MG63 (cell line): Measurements from ENCODE around the gene ADAMTS16. TPM values are rescaled to one million over a fixed set of nuclear protein-coding genes. Genes with fewer than 3 reads are reported as not detected.

Source experiments
- DNase-seq: peaks from one replicate; pipeline ENCODE4 v3.0.0-alpha.2; 2020
- H3K27me3 ChIP-seq: fragments of 250-450 bp; sonication (Bioruptor Pico); 2 replicates; pipeline ENCODE4 v1.5.1; 2020; ENCODE audit warnings: mild to moderate bottlenecking, moderate library complexity
- H3K36me3 ChIP-seq: fragments of 250-450 bp; sonication (Bioruptor Pico); 2 replicates; pipeline ENCODE4 v1.5.1; 2020; ENCODE audit warnings: mild to moderate bottlenecking, moderate library complexity
- H3K4me3 ChIP-seq: fragments of 250-450 bp; sonication (Bioruptor Pico); 2 replicates; pipeline ENCODE4 v1.5.1; 2020; ENCODE audit warnings: mild to moderate bottlenecking, moderate library complexity
- H3K9me3 ChIP-seq: fragments of 250-450 bp; sonication (Bioruptor Pico); 2 replicates; pipeline ENCODE4 v1.5.1; 2020; ENCODE audit warnings: mild to moderate bottlenecking, moderate library complexity
- total RNA-seq: library from RNA; depleted of rRNA; stranded (reverse); fragments of >200 nt; shearing (Covaris generic); gene quantifications from 2 replicates; pipeline ENCODE4 v1.2.3, GENCODE V29; 2014; ENCODE audit warnings: low replicate concordance

The ADAMTS16 gene
- total RNA-seq, 1 experiment from 2014 or later: not detected

- H3K9me3 ChIP-seq: no peaks in the 10 kb centered on the region
- DNase-seq: no peak
- no peaks in the 10 kb centered on the region for H3K36me3 ChIP-seq
Observed at GRCh38 chr5:5276951-5277517, 136.9 kb downstream of the ADAMTS16 start.

GRCh38 chr5:5278201-5278814, 138.2 kb downstream of the ADAMTS16 start:
- Histone ChIP-seq H3K4me3 (no peak overlapping the region), H3K27me3 (no peaks in the 10 kb centered on the region; the same call in none of the 2 replicates), H3K36me3 (no peaks in the 10 kb centered on the region), H3K9me3 (no peaks in the 10 kb centered on the region)
- DNase-seq: no peak

More at GRCh38 chr5:5276951-5277517, 136.9 kb downstream of the ADAMTS16 start:
- Histone ChIP-seq H3K4me3 (no peak overlapping the region), H3K27me3 (no peaks in the 10 kb centered on the region; the same call in none of the 2 replicates)

DNA sequence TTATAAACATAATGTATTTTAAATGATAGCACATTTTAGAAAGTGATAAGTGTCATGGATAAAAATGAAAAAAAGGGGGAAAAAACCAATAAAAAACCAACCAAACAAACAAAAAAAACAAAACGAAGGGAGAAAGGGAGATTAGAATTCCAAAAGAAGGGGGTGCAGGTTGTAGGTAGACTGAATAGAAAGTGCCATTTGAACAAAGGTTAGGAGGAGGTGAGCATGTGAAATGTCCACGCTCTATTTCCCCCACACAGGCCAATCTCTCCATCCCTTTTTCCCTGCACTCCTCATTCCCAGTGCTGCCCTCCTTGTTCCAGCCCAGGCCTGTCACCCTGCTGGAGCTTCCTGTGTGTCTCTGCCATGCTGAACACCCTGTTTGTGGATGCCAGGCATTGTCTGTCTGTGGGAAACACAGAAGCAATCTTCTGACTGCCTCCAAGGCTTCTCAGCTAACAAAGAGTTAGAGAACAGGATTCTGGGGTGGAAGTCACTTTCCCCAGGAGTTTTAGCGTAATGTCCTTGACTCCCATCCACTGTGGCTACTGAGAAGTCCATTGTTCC, 138.8 kb downstream of the ADAMTS16 start:
- H3K9me3 ChIP-seq: no peaks in the 10 kb centered on the region
- no peaks in the 10 kb centered on the region for H3K36me3 ChIP-seq
- no peak for DNase-seq
- no peak overlapping the region for H3K4me3 ChIP-seq
- H3K27me3 ChIP-seq: no peaks in the 10 kb centered on the region; the same call in none of the 2 replicates

GRCh38 chr5:5285906-5286305, 145.8 kb downstream of the ADAMTS16 start:
- Histone ChIP-seq H3K27me3 (no peaks in the 10 kb centered on the region; the same call in 1 of the 2 replicates), H3K36me3 (no peaks in the 10 kb centered on the region), H3K4me3 (no peak overlapping the region), H3K9me3 (peaks cover 2% of the 10 kb centered on the region)
- no peak for DNase-seq

GRCh38 chr5:5287419-5287818, 147.3 kb downstream of the ADAMTS16 start:
- no peak for DNase-seq
- Histone ChIP-seq H3K27me3 (no peaks in the 10 kb centered on the region), H3K4me3 (no peak overlapping the region), H3K36me3 (no peaks in the 10 kb centered on the region), H3K9me3 (peaks cover 2% of the 10 kb centered on the region)

- no peak for DNase-seq
Observed at GRCh38 chr5:5288201-5288600, 148.1 kb downstream of the ADAMTS16 start.

GRCh38 chr5:5289537-5289936, 149.4 kb downstream of the ADAMTS16 start:
- Histone ChIP-seq H3K4me3 (no peak overlapping the region), H3K9me3 (no peaks in the 10 kb centered on the region; the same call in 1 of the 2 replicates), H3K36me3 (no peaks in the 10 kb centered on the region), H3K27me3 (no peaks in the 10 kb centered on the region)
- no peak for DNase-seq

More at GRCh38 chr5:5288201-5288600, 148.1 kb downstream of the ADAMTS16 start:
- Histone ChIP-seq H3K36me3 (no peaks in the 10 kb centered on the region), H3K4me3 (no peak overlapping the region), H3K9me3 (peaks cover 2% of the 10 kb centered on the region), H3K27me3 (no peaks in the 10 kb centered on the region)

DNA sequence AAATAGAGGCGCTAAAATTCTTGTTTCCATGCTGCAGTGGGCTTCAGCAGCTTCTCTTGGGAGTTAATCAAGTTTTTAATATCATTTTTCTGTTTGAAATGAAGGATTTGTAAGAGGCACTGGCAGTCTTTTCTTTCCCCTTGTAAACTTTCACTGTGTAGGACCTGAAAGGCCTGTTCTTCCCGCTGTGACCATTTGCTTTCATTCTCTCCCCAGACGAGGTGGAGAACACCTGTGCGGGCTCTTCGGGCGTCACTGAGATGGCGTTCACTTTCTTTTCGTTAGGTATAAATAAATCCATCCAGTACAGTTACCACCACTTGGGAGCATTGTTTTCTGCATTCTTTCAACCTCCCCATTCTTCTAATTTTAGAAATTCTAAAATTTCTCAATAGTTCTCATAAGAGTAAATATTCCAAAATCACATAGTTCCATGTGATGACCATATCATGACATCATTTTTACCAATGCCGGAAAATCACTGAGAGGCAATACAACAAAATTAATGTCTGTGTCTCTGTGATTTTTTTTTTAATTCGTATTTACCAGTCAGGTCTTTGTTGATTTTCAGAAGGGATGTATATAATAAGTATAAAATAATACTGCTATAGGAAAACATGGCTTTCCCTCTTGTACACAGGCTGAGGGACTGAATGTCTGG, 150.7 kb downstream of the ADAMTS16 start:
- Histone ChIP-seq H3K36me3 (no peaks in the 10 kb centered on the region), H3K27me3 (no peaks in the 10 kb centered on the region; the same call in 1 of the 2 replicates), H3K4me3 (no peak overlapping the region), H3K9me3 (no peaks in the 10 kb centered on the region)
- DNase-seq: no peak

GRCh38 chr5:5291357-5291756, 151.2 kb downstream of the ADAMTS16 start:
- Histone ChIP-seq H3K27me3 (peaks cover 3% of the 10 kb centered on the region; the same call in 1 of the 2 replicates), H3K36me3 (no peaks in the 10 kb centered on the region), H3K4me3 (no peak overlapping the region), H3K9me3 (no peaks in the 10 kb centered on the region)
- DNase-seq: no peak

GRCh38 chr5:5293029-5293428, 152.9 kb downstream of the ADAMTS16 start:
- Histone ChIP-seq H3K4me3 (no peak overlapping the region), H3K36me3 (no peaks in the 10 kb centered on the region), H3K27me3 (peaks cover 3% of the 10 kb centered on the region), H3K9me3 (no peaks in the 10 kb centered on the region)
- DNase-seq: no peak

GRCh38 chr5:5294429-5294828, 154.3 kb downstream of the ADAMTS16 start:
- no peaks in the 10 kb centered on the region for H3K36me3 ChIP-seq
- H3K9me3 ChIP-seq: no peaks in the 10 kb centered on the region
- no peak overlapping the region for H3K4me3 ChIP-seq
- DNase-seq: no peak
- peaks cover 3% of the 10 kb centered on the region for H3K27me3 ChIP-seq

DNA sequence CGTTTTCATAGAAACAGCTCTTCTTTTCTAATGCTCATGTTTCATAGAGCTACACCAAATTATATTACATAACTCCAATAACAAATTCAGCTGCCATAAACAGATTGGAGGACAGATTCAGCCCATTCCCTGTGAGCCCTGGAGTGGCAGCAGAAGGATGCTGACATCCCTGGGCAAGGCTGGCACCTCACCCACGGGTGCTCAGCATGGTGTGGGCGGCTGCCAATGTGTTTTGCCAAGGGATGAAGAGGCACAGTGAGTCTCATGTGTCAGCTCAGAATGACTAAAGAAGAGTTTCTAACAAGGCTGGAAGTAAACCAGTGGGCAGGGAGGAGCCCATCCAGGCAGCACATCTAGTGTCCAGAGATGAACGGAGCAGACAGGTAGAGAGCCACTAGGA, 155.2 kb downstream of the ADAMTS16 start:
- DNase-seq: peak; percentile 74
- H3K27me3 ChIP-seq: peaks cover 3% of the 10 kb centered on the region
- no peak overlapping the region for H3K4me3 ChIP-seq
- no peaks in the 10 kb centered on the region for H3K9me3 ChIP-seq
- no peaks in the 10 kb centered on the region for H3K36me3 ChIP-seq

- H3K9me3 ChIP-seq: no peaks in the 10 kb centered on the region
- H3K4me3 ChIP-seq: no peak overlapping the region
- no peak for DNase-seq
- peaks cover 3% of the 10 kb centered on the region for H3K27me3 ChIP-seq
- H3K36me3 ChIP-seq: no peaks in the 10 kb centered on the region
Observed at GRCh38 chr5:5296051-5296450, 155.9 kb downstream of the ADAMTS16 start.

DNA sequence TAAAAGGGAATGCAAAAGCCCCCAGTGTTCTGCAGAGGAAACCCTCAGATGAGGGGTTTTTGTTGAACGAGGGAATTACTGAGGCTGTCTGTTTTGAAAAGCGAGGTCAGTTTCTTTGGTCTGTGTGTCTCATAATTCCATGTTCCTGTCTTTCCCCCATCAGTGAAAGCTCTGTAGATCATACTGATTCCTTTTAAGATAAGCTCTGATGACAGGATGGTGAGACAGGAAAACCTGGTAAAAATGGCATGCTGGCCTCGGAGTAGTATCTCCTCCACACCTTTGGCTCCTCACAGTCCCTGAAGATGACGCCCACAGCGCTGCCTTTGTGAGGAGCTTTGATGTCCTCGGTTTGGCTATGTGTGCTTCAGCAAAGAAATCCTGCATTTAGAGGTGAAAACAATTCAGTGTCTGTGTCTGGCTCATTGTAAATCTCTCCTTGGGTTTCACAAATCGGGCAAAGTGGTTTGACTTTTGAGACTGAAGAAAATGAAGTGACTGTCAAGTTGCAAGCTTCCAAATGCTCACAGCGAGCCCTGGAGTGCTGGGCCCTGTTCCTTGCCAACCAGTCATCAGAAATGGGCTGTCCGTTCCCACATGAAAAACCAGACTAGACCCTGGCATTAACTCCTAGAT, 157.4 kb downstream of the ADAMTS16 start:
- DNase-seq: no peak

DNA sequence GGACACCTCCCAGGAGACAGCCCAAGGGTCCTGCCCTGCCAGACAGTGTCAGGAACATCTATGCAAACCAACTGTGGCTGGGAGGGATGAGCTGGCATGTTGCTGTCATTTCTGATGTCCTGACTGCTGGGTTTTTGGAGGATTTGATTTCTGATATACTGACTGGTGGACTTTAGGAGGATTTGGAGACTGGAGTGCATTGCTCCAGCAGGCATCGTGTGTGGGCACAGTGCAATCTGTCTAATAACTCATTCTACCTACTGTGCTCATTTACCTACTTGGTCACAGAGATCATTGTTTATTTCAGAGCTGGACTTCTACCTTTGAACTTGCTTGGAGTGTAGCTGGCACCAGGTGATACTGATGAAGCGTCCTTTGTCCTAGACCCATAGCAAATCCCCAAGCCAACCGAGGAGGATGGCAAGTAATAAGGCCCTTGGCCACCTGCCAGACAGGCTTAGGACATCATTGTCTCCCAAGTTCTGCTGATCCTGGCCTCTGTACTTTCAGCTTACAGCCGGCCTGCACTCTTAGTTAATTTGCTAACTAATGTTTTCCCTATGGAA, 158.0 kb downstream of the ADAMTS16 start:
- H3K9me3 ChIP-seq: peaks cover 2% of the 10 kb centered on the region; the same call in 1 of the 2 replicates
- H3K36me3 ChIP-seq: no peaks in the 10 kb centered on the region
- H3K4me3 ChIP-seq: no peak overlapping the region
- DNase-seq: no peak
- H3K27me3 ChIP-seq: peaks cover 3% of the 10 kb centered on the region

More for the DNA sequence above, 157.4 kb downstream of the ADAMTS16 start:
- no peak overlapping the region for H3K4me3 ChIP-seq
- H3K27me3 ChIP-seq: peaks cover 3% of the 10 kb centered on the region
- H3K9me3 ChIP-seq: peaks cover 2% of the 10 kb centered on the region; the same call in 1 of the 2 replicates
- H3K36me3 ChIP-seq: no peaks in the 10 kb centered on the region

DNA sequence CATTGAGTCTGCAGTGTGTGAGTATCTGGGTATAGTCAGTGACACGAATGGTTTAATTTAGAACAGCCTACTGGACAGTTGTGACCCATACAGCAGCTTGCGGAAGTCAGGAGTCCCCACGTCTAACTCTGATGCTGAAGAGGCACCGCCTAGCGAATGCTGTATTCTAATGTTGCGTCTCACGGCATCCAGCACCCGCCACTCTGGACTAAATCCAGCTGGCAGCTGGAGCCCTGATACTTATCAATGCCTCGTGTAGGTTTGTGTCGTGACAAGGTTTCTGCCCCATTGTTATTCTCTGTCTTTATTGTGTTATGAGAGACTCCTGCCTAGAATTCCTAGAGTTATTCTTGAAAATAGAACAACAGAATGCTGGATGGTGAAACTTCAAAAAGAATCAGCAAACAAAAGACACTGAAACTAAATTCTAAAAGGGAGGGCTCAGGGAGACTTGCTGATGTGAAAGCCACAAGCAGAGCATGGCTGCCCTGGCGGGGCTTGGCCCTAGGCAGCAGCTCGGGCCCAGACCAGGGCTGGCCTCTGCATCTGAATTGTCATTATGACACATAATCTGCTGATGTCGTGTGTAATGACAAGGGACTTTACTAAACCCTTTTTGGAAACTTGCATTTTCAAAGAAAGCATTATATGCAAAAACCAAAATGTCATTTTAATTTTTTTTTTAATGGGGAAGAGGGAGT, 158.9 kb downstream of the ADAMTS16 start:
- H3K36me3 ChIP-seq: no peaks in the 10 kb centered on the region
- H3K9me3 ChIP-seq: peaks cover 2% of the 10 kb centered on the region; the same call in 1 of the 2 replicates
- peaks cover 3% of the 10 kb centered on the region for H3K27me3 ChIP-seq
- no peak for DNase-seq
- H3K4me3 ChIP-seq: no peak overlapping the region
